GM23248 (cell line): ENCODE measurements around the gene CD59.

ENCODE experiments used
- EZH2 ChIP-seq: fragments of 200-600 bp; sonication (generic); IDR thresholded peaks from 2 replicates; pipeline ENCODE4 v1.6.1; 2018; ENCODE audit warnings: antibody characterized with exemption, mild to moderate bottlenecking; ENCODE audit not compliant: insufficient read depth, poor library complexity, severe bottlenecking
- EZH2phosphoT487 ChIP-seq: fragments of 200-600 bp; sonication (generic); IDR thresholded peaks from 2 replicates; pipeline ENCODE4 v1.6.1; 2018; ENCODE audit warnings: antibody characterized with exemption, moderate library complexity, mild to moderate bottlenecking, low read depth; ENCODE audit not compliant: insufficient read depth

- no peak for TF ChIP-seq EZH2
- TF ChIP-seq EZH2phosphoT487, result no peak
These were observed 76.7 kb downstream of the CD59 start for GRCh38 chr11:33659370-33660139.
